NT2/D1 (cell line): ENCODE results near the gene DDI1.

ENCODE experiments used
- DNase-seq: peaks from one replicate; pipeline ENCODE4 v3.0.0-alpha.2; 2011; ENCODE audit warnings: low read depth, low spot score
- H3K27me3 ChIP-seq: 2 replicates; pipeline ENCODE4 v1.6.0; 2011; ENCODE audit warnings: mild to moderate bottlenecking; ENCODE audit not compliant: insufficient read length, insufficient read depth
- H3K36me3 ChIP-seq: 2 replicates; pipeline ENCODE4 v1.6.1; 2011; ENCODE audit warnings: mild to moderate bottlenecking, low read length, mixed read lengths; ENCODE audit not compliant: insufficient read depth, insufficient read length
- H3K4me1 ChIP-seq: 2 replicates; pipeline ENCODE4 v1.5.1; 2011; ENCODE audit not compliant: insufficient read depth, insufficient read length
- H3K4me3 ChIP-seq: 2 replicates; pipeline ENCODE4 v1.5.1; 2011; ENCODE audit warnings: low read depth; ENCODE audit not compliant: insufficient read length
- H3K9ac ChIP-seq: 2 replicates; pipeline ENCODE4 v1.6.0; 2011; ENCODE audit warnings: low read depth; ENCODE audit not compliant: insufficient read length
- H3K9me3 ChIP-seq: 2 replicates; pipeline ENCODE4 v1.5.1; 2011; ENCODE audit warnings: mild to moderate bottlenecking, low read length; ENCODE audit not compliant: insufficient read depth
- SUZ12 ChIP-seq: IDR thresholded peaks from 2 replicates; pipeline ENCODE4 v1.6.1; 2011; ENCODE audit not compliant: insufficient read length, insufficient read depth; ENCODE audit errors: extremely low read depth
- YY1 ChIP-seq: IDR thresholded peaks from 2 replicates; pipeline ENCODE4 v1.6.1; 2011; ENCODE audit not compliant: insufficient read length, insufficient read depth
- ZNF274 ChIP-seq: IDR thresholded peaks from 2 replicates; pipeline ENCODE4 v1.6.1; 2011; ENCODE audit warnings: mild to moderate bottlenecking, low read depth, low read length

The DDI1 gene

DNA sequence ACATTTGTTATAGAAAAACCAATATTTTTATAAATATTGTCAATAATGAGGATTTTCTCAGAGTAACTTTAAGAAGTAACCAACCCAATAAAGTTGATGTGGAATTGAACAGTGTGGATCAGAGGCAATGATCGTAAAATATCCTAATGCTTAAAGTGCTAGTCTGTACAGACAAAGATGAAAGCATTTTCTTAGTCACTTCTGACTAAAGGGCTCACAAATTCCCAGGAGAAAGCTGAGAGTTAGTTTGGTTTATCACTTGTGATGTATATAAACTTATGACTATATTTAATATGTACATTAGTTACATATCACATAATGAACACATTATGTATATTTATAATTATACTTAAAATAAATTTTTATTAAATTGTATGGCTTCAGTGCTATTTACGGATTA is 25.4 kb upstream of the DDI1 start:
- Histone ChIP-seq H3K4me1 (no peaks in the 10 kb centered on the region), H3K36me3 (no peaks in the 10 kb centered on the region), H3K9ac (no peak overlapping the region), H3K4me3 (no peak overlapping the region), H3K9me3 (no peaks in the 10 kb centered on the region), H3K27me3 (no peaks in the 10 kb centered on the region)
- TF ChIP-seq YY1 (no peak), ZNF274 (no peak), SUZ12 (no peak)
- no peak for DNase-seq

DNA sequence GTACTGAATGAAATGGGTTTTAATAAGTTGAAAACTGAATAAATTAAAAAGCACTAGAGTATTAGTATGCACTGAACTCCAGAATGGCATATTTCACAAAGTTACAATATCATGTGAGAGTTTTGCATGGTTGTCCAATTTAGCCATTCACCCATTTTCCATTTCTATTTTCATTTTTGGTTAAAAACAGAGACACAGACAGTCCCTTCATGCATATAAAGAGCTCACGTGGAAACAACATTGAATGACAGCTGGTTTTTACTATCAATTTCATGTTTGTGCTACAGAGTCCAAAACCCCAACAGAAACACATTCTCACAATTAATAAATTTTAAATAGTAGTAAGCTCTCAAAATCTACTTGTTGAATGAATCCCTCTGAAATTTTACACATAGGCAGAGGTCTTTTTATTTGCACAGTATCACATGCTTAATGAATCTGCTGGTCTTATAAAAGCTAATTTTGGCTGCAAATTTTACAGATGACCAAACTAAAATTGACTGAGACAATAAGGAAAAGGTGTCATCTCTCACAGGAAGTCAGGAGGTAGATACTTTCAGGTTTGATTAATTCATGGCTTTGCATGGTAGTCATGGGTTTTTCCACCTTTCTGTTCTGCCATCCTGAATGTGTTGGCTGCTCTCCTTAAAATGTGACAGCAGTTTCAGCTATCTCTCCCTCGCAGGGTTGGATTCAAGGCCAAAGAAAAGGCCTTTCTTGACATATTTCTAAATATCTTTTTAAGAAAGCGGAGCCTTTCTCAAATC is 20.6 kb upstream of the DDI1 start:
- H3K27me3 ChIP-seq: no peaks in the 10 kb centered on the region
- no peaks in the 10 kb centered on the region for H3K36me3 ChIP-seq
- no peak for DNase-seq
- TF ChIP-seq YY1 (no peak), SUZ12 (no peak), ZNF274 (no peak)
- no peaks in the 10 kb centered on the region for H3K9me3 ChIP-seq
- H3K4me1 ChIP-seq: no peaks in the 10 kb centered on the region
- H3K9ac ChIP-seq: no peak overlapping the region
- H3K4me3 ChIP-seq: no peak overlapping the region

DNA sequence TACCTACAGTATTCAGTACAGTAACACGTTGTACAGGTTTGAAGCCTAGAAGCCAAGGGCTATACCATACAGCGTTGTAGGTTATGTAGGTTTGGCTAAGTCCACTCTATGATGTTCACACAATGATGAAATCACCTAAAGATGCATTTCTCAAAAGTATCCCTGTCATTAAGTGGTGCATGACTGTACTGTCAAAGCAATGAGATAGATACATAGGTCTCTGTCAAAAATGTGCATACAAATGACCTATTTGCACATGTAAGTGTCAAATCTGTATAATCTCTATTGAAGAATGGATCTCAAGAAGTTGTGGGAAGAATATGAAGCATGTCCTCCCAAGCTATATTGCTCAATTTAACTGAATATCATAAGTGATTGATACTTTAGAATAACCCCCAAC is 11.9 kb upstream of the DDI1 start:
- H3K4me1 ChIP-seq: no peaks in the 10 kb centered on the region

DNA sequence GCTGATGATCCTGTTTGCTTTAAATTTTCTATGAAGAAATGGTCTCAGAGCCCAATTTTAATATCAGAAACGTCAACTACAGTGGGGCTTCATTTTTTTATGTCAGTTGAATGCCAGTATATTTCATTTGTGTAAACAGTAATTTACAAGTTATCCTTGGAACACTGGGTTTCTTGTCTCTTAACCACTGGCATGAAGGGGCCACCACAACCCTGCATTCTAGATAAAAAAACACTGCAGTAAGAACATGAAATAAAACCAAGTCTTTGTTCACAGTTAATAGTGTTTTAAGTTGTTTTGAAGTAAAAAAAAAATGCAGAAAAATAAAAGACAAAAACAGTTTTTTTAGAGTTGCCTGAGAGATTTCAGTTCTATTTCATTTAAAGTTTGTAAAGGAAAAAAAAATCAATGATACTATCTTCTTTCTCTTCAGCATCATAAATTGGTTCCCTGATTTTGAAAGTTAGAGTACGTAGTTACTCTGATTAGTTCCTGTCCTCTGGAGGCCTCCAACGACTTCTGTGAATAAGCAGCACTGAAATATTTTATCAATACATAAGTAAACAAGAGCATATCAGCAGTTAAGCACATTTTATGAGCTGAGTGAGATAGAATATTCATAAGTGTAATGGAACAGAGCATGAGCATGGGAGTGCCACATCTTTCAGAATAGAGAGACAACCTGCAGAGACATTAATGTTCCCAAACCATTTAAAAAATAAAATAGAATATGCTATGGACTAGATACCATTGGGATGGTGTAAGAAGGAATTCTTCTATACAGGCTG is 7.8 kb upstream of the DDI1 start:
- no peak for DNase-seq
- TF ChIP-seq YY1 (no peak), SUZ12 (no peak), ZNF274 (no peak)
- Histone ChIP-seq H3K36me3 (no peaks in the 10 kb centered on the region), H3K4me1 (no peaks in the 10 kb centered on the region), H3K9me3 (no peaks in the 10 kb centered on the region), H3K4me3 (no peak overlapping the region), H3K27me3 (no peaks in the 10 kb centered on the region), H3K9ac (no peak overlapping the region)

More for the DNA sequence above, 11.9 kb upstream of the DDI1 start:
- Histone ChIP-seq H3K9me3 (no peaks in the 10 kb centered on the region), H3K4me3 (no peak overlapping the region), H3K36me3 (no peaks in the 10 kb centered on the region), H3K9ac (no peak overlapping the region), H3K27me3 (no peaks in the 10 kb centered on the region)
- DNase-seq: no peak
- TF ChIP-seq ZNF274: no peak
- TF ChIP-seq YY1: no peak
- TF ChIP-seq SUZ12: no peak

DNA sequence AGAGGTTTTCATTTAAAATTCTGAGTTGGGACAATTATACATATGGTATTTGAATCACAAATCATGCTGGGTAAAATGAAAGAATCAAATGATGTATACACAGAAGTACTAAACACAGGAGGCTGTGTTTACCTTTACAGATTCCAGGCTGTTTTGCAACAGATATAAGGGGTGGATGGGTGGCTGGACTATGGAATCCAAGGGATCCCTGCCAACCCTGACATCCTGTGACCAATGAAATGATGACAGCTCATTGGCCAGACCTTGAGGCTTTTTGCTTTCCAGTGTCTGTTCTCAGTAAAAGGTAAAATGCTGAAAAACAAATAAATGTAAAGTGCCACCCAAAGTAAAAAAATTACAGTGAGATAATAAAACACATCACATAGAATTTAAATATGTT is 3.3 kb upstream of the DDI1 start:
- Histone ChIP-seq H3K36me3 (no peaks in the 10 kb centered on the region), H3K27me3 (no peaks in the 10 kb centered on the region), H3K4me3 (no peak overlapping the region), H3K9me3 (no peaks in the 10 kb centered on the region), H3K4me1 (no peaks in the 10 kb centered on the region), H3K9ac (no peak overlapping the region)
- TF ChIP-seq SUZ12 (no peak), YY1 (no peak), ZNF274 (no peak)
- DNase-seq: no peak

DNA sequence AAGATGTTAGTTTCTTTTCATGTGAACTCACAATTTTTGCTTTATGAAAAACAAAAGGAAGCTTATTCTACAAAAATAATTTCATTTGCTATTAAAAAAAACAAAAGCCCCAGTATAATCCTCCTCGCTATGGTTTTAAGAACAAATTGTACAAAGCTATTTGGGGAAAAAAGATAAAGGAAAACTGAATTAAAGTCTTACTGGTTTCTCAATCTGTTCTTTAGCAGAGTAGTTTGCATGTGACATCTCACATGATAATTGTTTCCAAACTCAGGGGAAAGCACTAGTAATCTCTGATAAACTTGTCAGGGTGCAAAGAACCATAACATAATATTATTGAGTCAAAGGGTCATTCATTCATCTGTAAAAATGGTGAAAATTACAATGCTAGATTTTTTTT is 2.9 kb upstream of the DDI1 start:
- Histone ChIP-seq H3K4me3 (no peak overlapping the region), H3K9me3 (no peaks in the 10 kb centered on the region)

GRCh38 chr11:104036995-104037394 is 555 bp downstream of the DDI1 start:
- no peak for DNase-seq
- no peak for TF ChIP-seq ZNF274
- TF ChIP-seq SUZ12: no peak
- no peak for TF ChIP-seq YY1
- H3K27me3 ChIP-seq: no peaks in the 10 kb centered on the region

More for the DNA sequence above, 2.9 kb upstream of the DDI1 start:
- no peak for DNase-seq
- H3K4me1 ChIP-seq: no peaks in the 10 kb centered on the region
- H3K27me3 ChIP-seq: no peaks in the 10 kb centered on the region
- no peaks in the 10 kb centered on the region for H3K36me3 ChIP-seq
- H3K9ac ChIP-seq: no peak overlapping the region
- no peak for TF ChIP-seq ZNF274

GRCh38 chr11:104041792-104042191 is 5.4 kb downstream of the DDI1 start:
- TF ChIP-seq ZNF274: no peak
- no peak for TF ChIP-seq YY1
- no peak for TF ChIP-seq SUZ12
- Histone ChIP-seq H3K4me3 (no peak overlapping the region), H3K27me3 (no peaks in the 10 kb centered on the region), H3K4me1 (no peaks in the 10 kb centered on the region), H3K9me3 (no peaks in the 10 kb centered on the region), H3K36me3 (no peaks in the 10 kb centered on the region), H3K9ac (no peak overlapping the region)
- no peak for DNase-seq

More at GRCh38 chr11:104036995-104037394, 555 bp downstream of the DDI1 start:
- Histone ChIP-seq H3K36me3 (no peaks in the 10 kb centered on the region), H3K9ac (no peak overlapping the region), H3K4me1 (no peaks in the 10 kb centered on the region), H3K9me3 (no peaks in the 10 kb centered on the region), H3K4me3 (no peak overlapping the region)
